Right hindlimb (tissue), 1 donor: ENCODE results near the gene PTPRD.
"Not testable (repeated sequence)": the region's sequence is repeated elsewhere in the genome, so short reads cannot be mapped to it uniquely, and the experiment has no call there.

Source experiments
- DNase-seq: peaks from one replicate; pipeline ENCODE4 v3.0.0-alpha.2; 2018

PTPRD gene

DNA sequence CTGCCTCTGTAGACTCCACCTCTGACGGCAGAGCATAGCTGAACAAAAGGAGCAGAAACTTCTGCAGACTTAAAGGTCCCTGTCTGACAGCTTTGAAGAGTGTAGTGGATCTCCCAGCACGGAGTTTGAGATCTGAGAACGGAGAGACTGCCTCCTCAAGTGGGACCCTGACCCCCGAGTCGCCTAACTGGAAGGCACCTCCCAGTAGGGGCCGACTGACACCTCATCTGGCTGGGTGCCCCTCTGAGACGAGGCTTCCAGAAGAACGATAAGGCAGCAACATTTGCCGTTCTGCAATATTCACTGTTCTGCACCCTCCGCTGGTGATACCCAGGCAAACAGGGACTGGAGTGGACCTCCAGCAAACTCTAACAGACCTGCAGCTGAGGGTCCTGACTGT lies 1186.3 kb downstream of the PTPRD start:
- not testable (repeated sequence) for DNase-seq

DNA sequence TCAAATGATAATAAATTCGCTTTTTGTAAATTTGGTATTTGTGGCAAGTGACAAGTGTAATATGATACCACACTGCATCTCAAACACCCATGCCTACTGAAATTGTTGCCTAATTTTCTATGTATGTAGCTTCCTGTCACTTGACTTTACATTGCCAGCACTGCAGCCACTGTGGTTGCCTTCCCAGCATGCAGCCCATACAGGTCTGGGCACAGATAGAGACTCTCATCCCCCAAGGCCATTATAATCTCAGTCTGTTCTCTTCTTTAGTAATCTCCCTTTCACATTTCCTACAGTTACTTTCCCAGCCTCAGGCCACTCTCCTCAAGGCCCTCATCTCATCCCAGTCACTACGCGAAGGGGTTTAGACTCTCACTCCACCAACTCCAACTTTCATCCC lies 1200.6 kb downstream of the PTPRD start:
- no peak for DNase-seq

DNA sequence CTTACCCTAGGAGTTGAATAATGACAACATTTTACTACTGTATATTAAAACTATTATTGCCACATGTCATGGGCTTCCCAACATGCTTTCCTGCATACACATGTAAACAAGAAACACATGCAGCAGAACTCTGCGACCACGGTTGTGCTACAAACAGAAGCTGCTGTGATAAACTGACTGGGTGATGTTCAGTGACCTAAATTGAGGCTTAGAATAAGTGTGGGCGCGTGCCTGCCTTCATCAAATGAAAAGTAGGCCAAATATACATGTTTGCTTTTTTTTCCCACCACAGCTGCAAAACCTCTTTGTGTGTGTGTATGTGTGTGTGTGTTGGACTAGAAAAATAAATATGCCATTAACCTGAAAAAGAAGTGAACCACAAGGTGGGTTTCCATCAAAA lies 1202.1 kb downstream of the PTPRD start:
- no peak for DNase-seq

DNA sequence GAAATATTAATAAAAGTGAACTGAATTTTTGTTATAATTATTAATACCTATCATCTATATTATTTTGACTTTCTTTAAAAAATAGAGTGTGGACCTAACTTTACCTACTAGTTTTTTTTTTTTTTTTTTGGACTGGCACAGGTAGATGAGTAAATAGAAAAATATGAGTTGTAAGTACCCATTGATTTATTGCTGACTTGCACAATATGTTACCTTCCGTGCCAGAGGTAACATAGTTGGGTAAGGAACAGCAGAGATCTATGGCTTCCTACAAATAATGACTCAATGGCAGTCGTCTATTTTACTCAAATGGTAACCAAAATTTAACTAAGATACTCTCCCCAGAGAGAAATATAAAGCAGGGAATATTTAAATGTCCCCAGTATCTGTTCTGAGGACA lies 1212.8 kb downstream of the PTPRD start:
- no peak for DNase-seq

DNA sequence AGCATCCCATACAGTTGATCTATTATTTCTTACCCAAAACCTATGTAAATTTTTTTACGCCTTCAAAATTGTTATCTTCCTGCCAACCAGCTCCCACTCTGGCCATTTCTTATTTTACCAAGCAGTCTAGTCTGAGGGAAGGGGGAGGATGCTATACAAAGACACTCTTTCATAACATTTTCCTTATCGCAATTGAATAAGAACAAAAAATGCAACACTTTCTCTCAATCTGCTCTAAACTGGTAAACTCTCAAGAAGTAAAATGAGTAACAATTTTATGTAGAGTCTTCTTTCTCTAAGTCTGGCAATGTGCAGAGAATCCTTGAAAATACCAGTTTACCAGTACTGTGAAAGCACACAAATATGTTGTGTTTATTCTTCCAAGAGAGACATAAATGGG lies 1216.3 kb downstream of the PTPRD start:
- DNase-seq = no peak

DNA sequence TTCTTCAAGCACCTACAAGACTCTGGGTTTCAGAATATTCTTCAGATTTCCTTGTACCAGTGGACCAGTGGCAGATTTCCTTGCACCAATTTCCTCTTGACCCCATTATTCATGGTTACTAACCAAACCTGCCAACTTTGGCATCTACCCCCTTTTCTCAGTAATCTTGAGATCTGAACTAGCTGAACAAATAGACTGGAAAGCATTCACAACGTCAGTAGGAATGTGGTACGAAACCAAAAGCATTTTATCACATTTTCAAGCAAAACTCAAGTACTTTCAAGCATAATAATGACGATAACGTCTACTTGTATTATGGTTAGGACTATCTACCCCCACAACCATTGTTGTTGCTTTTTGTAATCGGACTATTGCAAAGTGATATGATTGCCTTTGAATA lies 1217.3 kb downstream of the PTPRD start:
- DNase-seq = no peak

DNA sequence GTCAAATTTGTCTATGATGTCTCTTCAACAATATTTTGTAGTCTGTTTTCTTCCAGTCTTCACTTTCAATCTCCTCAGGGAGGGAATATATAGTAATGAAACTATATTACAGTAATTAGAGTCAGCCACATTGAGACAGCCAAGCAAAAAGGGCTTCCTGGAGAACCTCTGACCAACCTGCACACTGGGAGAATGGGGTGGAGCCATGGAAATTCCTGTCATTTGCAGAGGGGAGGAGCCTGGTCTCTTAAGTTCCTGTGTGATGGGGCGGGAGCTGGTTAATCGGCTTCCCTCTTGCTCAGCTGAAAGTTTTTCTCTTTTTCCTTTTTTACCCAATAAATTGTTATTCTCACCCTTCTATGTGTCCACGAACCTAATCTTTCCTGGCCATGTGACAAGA lies 1220.0 kb downstream of the PTPRD start:
- DNase-seq = no peak

DNA sequence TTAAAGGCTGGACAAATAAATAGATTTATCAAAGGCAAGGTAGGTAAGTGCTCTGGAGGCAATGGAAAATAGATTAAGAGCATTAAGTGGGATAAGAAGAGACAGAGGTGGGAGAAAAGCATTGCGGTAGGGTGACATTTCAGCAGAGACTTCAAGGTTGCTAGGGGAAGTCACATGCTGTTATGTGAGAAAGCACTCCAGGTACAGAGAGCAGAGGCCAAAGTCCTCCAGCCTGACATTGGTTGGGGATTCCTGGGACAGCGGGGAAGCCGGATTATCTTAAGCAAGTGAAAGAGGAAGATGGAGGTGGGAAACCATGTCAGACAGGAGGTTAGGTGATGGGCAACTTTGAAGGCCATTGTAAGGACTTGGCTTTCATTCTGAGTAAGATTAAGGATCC lies 1222.9 kb downstream of the PTPRD start:
- no peak for DNase-seq

DNA sequence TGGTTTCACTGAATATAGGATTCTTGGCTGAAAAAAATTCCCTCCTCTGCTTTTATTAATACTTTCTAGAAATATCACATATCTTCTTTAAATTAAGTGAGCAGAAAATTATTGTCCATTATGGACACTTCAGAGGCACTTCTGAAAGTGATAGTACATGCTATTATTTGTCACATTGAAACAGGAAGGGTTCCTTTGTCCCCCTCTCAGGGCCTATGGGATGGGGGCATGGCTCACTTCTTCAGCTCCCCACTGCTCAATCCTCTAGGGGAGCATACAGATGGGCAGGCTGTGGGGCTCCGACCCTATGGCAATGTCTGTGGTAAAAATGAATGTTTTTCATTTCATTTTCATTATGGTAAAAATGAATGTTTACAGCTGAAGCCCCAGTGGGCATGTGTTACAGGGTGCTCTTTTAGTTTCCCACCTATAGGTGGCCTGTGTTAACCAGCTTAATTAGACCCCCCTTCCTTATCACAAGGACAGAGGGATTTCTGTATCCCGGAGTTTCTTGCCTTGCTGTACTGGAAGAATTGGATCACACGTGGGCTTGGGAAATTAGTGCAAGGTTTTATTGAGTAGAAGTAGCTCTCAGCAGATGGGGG lies 1225.2 kb downstream of the PTPRD start:
- DNase-seq = no peak

DNA sequence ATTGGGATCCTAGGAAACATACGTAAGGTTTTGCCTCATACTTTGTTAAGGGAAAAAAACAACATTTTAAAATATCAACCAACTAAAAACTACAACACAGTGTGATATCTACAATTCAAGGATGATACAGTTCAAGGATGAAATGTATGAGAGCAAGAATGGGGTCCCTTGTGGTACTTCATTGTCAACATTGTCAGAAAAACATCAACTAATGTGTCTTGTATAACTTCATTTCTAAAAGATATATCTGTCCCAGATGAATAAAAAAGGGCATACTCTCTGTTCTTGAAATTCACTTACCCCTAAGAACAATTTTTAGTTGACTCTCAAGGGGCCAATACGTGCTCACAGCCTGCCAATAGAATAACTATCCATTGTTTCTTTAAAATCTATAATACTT lies 1250.5 kb downstream of the PTPRD start:
- DNase-seq = no peak

DNA sequence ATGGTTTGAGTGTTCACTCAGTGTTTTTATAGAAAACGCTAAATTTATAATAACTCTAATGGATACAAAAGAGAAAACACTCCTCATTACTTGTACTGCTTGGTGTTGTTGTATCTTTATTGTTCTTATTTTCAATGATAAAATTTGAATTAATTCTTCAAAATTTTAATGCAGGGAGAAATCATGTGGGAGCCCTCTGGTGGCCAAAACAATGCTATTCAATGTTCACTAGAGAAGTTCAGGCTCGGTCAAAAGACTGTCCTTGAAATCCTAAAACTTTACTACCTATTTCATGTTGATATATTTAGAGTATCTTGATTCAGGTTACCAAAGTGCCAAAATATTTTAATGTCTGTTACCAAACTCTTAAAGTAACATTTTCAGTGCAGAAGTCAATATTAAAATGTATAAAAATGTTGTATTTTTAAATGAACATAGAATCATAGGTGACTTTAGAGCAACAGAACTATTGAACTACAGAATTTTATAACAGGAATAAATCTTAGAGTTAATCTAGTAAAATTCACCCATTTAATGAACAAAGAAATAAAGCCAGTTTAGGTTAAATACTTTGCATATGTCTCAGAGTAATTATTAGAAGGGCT lies 1259.8 kb downstream of the PTPRD start:
- DNase-seq = no peak

DNA sequence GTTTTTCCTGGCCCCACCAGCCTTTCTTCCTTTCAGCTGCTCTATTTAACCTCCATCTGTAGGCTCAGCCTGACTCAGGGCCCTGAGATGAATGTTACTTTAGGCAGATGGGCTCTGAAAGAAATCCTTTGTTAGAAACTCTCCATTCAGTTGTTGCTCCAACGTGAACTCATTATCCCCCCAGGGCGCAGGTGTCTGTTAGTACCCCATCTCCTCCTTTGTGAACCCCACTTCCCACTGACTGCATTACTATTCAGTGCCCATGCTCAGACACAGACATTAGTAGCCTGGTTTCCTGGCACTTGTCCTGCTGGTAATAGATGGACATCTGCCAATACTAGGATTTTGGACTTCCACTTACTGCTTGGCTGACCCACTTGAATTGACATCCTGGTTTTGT lies 1271.6 kb downstream of the PTPRD start:
- no peak for DNase-seq

DNA sequence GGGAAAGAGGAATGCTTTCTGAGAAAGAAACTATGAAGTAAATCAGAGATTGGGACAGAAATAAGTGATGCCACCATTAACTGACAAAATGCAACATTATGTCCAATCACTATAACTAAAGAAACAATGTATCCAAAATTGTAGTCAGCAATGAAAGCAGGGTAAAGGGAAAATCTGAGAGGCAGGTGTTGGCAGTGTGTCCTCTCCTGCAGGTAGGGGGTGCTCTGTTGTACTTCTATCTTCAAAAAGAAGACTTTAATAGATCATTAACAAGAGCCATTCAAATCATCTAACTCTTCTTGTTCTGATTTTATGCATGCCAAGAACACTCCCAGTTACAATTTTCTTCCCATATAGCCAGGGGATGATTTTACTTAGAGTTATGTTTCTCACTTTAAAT lies 1275.7 kb downstream of the PTPRD start:
- DNase-seq = no peak

DNA sequence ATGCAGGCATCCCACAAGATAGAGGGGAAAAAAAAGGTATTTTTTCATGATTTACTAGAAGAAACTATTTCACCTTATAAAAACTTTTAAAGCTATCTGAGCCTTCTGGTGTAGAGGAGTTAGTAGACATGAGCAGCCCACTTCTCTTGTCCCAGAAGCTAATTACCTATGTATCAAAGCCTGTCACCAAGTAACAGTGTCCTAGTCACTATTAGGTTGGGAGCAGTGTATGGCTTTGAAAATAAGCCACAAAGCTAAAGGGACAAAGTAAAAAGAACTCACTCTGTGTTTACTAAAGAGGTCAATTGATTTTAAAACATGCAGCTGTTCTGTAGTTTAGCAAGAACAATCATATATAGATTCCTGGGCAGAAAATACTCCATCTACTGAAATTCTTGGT lies 1286.1 kb downstream of the PTPRD start:
- DNase-seq = no peak

DNA sequence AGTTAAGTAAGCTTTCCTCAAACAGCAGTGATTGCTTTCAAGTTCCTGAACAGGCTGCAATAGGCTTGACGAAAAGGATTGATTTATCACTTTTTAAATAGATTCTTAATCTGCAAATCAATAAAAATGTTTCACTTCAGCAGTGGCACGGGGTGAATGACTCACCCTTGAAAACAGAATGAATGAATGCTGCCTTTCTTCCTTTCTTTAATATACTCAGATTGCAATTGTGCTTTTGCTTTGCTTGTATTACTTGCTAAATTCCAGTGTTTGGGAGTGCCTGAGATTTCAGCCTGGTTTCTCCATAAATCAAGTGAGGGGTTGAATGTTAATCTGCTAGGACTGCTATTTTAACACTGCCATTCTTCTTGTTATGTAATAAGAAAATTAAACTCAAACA lies 1293.8 kb downstream of the PTPRD start:
- no peak for DNase-seq

DNA sequence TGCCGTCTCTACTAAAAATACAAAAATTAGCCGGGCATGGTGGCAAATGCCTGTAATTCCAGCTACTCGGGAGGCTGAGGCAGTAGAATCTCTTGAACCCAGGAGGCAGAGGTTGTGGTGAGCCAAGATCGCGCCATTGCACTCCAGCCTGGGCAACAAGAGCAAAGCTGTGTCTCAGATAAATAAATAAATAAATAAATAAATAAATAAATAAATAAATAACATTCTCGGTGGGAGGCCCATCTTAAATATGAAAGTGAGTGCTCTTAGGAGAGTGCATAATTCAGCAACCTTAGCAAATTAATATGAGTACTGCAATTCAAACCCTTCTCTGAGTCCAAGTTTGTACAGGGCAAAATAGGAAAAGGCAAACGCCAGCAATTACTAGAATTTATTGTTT lies 1302.1 kb downstream of the PTPRD start:
- not testable (repeated sequence) for DNase-seq

DNA sequence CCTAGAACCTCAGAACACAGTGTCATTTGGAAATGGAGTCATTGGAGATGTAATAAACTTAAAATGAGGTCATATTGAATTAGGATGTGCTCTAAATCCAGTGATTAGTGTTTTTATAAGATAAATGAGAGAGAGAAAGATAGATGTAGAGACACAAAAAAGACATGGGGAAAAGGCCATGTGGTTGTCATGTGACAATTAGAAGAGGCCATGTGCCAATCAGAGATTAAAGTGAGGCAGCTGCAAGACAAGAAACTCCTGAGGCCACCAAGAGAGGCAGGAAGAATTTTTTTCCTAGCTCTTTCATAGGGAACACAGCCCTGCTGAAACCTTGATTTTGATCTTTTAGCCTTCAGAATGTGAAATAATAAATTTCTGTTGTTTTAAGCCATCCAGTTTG lies 1307.2 kb downstream of the PTPRD start:
- DNase-seq = no peak

DNA sequence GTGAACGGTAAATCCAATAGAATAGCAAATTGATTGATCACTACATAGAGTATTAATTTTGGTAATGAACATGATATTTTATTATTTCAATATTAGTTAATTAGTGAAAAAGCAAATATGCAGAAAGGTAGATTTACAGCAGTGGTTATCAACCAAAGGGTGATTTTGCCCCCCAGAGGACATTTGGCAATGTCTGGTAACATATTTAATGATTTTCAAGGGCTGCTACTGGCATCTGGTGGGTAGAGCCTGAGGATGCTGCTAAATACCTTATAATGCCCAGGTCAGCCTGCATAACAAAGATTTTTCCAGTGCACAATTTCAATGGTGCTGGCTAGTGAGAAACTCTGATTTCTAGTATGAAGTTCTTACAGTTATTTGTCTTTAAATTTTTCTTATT lies 1313.7 kb downstream of the PTPRD start:
- no peak for DNase-seq

DNA sequence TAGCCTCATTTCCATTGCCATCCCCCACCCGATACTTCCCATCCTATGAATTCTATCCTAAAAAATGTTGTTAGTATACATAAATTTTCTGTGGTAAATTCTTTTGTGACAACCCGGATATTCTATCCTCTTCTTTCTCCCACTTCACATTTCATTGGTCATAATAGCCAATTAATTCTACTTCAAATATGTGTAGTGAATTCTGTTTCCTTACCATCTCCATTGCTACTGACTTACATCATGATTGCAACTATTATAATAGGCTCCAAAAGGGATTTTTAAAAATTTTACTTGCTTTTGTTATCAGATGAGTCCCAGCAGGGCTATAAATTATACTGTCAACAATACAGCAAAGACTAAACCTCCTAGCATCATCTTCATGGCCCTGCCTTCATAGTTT lies 1326.8 kb downstream of the PTPRD start:
- no peak for DNase-seq

DNA sequence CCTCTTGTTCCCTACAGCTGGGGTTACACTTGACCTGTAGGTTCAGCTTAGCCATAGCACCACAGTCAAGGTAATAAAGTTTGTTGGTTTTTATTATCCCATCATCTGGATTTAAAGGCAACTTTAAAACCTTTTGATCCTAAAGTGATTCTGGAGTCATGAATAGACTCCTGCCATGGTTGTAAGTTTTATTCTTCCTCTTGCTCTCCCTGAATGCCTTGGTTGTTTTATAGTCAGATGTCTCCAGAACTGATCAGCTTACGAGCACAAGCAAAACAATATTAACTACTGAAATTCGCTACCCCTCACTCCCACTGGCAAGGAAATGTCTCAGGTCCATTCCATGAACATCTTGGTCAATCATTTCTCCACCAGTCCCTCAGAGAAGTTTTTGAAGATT lies 1328.6 kb downstream of the PTPRD start:
- no peak for DNase-seq

DNA sequence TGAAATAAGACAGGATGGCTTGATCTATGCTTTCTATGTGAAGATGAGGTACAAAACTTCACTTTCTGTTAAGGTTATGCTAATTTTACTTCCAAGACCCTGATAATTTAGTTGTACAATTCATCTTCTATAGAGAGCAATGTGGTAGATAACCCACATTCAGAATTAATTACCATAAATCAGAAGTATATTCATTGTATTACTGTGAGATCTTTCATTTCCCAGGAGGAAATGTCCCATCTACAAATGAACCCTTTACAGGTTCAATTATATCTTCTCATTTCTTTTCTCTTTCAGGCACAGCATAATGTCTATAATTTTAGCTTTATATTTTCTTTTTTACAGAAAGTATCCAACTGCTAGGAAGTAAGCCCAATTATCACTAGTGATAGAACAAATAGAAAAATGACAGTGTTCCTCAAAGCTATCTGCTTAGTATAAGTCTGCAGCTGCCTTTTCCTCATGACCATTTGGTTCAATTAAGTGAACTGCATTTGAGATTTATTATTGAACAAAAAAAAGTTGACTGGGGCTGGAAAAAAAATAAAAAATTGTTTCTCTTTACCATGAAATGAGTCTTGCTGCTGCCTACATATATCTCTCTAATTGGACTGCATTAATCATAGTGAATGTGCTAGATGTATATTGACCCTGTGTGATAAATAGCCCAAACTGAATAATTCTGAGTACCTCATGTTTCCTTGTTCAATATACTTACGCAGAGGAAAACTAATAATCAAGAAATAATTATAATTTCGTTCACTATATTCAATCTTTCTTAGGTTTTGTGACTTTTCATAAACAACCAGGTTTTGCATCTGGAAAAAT lies 1329.4 kb downstream of the PTPRD start:
- no peak for DNase-seq

DNA sequence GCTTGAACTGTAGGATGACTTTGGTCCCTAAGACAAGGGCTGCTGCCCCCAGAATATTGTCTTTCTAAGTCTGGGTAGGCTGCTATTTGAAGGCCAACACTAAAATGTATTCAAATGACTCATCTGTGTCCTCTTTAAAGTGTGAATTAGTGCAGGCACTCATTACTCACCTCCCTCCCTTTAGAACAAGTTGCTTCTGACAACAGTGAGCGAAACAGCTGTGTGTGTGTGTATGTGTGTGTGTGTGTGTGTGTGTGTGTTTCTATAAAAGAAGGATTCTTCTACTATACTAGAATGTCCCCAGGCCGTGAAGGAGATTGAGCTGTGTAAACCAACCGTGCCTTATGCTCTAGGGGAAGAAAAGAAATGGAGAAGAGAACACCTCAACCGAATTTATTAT lies 1337.2 kb downstream of the PTPRD start:
- DNase-seq = no peak

DNA sequence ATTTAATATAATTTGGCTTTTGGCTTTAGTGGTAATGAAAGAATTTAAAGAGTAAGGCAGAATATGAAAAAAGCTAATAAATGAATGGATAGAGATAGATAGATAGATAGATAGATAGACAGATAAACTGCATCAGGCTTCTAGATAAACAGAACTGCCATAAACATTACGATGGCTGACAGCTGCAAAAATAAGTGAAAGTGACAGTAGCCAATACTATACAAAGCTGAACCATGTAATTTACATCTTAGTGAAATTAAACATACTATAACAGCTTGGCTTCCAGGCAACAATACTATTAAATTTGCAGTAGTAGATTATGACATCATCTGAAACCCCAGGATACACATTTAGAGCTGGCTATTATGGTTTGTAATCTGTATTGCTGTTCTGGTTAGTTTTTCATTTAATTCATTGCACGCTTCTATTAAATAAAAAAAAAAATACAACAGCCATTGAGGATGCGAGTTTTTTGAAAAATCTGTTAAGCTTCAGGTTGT lies 1354.8 kb downstream of the PTPRD start:
- no peak for DNase-seq

DNA sequence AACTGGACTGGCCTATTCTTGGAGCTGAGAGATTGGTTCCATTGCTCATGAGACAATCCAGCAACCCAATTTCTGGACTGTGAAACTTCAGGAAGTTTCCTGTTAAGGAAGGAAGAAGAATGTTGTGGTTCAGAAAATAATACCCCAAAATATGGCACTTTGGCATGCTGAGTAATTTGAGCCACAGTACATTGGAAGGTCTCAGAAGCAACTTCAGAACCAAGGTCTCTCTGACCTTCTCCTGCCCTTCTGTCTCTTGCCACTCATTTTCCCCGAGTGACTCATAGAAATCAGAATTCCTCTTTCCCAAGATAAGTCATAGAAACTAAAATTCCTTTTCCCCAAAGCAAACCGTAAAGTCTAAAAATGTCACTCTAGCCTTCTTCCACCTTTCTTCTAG lies 1366.1 kb downstream of the PTPRD start:
- no peak for DNase-seq
